Measurements from ENCODE around the gene PCID2. TPM values are rescaled to one million over a fixed set of nuclear protein-coding genes. Genes with fewer than 3 reads are reported as not detected.
A peak's percentile ranks its signal among the peaks of the same experiment; 100 is the strongest.

The PCID2 gene
- total and polyA plus RNA-seq, 2 of the 13 experiments (the other 11 are each of a cell fraction or from before 2014, with no cell fraction given): 65.0 to 111 TPM

GRCh38 chr13:113149711-113150549 is 58.5 kb downstream of the PCID2 start (continued):
- no peak; the same call in 1 of the 2 replicates for TF ChIP-seq DMTF1 (CRISPR knock-in tag; IDR thresholded peaks at IDR 0.05)
- TF ChIP-seq ZBTB7A (CRISPR knock-in tag; IDR thresholded peaks at IDR 0.05): no peak
- TF ChIP-seq NR2C2 (CRISPR knock-in tag; IDR thresholded peaks at IDR 0.05; ENCODE audit: borderline replicate concordance): peak; percentile 52; the same call in 1 of the 2 replicates
- TF ChIP-seq ZBTB4 (CRISPR knock-in tag; IDR thresholded peaks at IDR 0.05; ENCODE audit: borderline replicate concordance): no peak
- no peak for TF ChIP-seq RFX5 (IDR thresholded peaks at IDR 0.05; ENCODE audit: low read depth, low read length)
- TF ChIP-seq ZNF605 (CRISPR knock-in tag; IDR thresholded peaks at IDR 0.05): no peak
- TF ChIP-seq ZNF709 (CRISPR knock-in tag; IDR thresholded peaks at IDR 0.05): no peak; the same call in 1 of the 2 replicates
- TF ChIP-seq ZNF329 (CRISPR knock-in tag; IDR thresholded peaks at IDR 0.05; ENCODE audit: low read depth): peak; percentile 46; the same call in 1 of the 2 replicates
- no peak for TF ChIP-seq MLXIP (CRISPR knock-in tag; IDR thresholded peaks at IDR 0.05; ENCODE audit: borderline replicate concordance)
- TF ChIP-seq ZBTB1 (CRISPR knock-in tag; IDR thresholded peaks at IDR 0.05; ENCODE audit: borderline replicate concordance): no peak
- no peak for TF ChIP-seq ELK4 (CRISPR knock-in tag; IDR thresholded peaks at IDR 0.05; ENCODE audit: borderline replicate concordance)
- no peak for TF ChIP-seq PBX3 (CRISPR knock-in tag; IDR thresholded peaks at IDR 0.05; ENCODE audit: borderline replicate concordance)
- TF ChIP-seq CHCHD3 (CRISPR knock-in tag; IDR thresholded peaks at IDR 0.05): no peak
- TF ChIP-seq ZSCAN21 (CRISPR knock-in tag; IDR thresholded peaks at IDR 0.05; ENCODE audit: borderline replicate concordance): no peak
- TF ChIP-seq HHEX (CRISPR knock-in tag; IDR thresholded peaks at IDR 0.05): no peak
- TF ChIP-seq ELF1 (CRISPR knock-in tag; IDR thresholded peaks at IDR 0.05): no peak; the same call in 1 of the 2 replicates
- no peak for TF ChIP-seq ZNF143 (CRISPR knock-in tag; IDR thresholded peaks at IDR 0.05)

All from HepG2 (cell line).